GM11168 (cell line): ENCODE results near the gene RAB11FIP3.
"Not testable (repeated sequence)": the region's sequence is repeated elsewhere in the genome, so short reads cannot be mapped to it uniquely, and the experiment has no call there.

Source experiments
- in situ Hi-C: fragments of 300-500 bp; cut with MboI; formaldehyde crosslinking; loops from one replicate; pipeline ENCODE4 v1.12.0; 2022; ENCODE audit warnings: low sequenced_read_pairs; ENCODE audit not compliant: unreplicated experiment

The RAB11FIP3 gene

GRCh38 chr16:459761-460160 lies 34.3 kb downstream of the RAB11FIP3 start:
- in situ Hi-C loops = no loop called here

GRCh38 chr16:460787-461186 lies 35.3 kb downstream of the RAB11FIP3 start:
- in situ Hi-C loops = no loop called here

- in situ Hi-C loops = no loop called here
Observed at GRCh38 chr16:463071-463470, 37.6 kb downstream of the RAB11FIP3 start.

- in situ Hi-C loops = no loop called here
Observed at GRCh38 chr16:466651-467050, 41.2 kb downstream of the RAB11FIP3 start.

GRCh38 chr16:467249-467871 lies 41.9 kb downstream of the RAB11FIP3 start:
- in situ Hi-C loops = not testable (repeated sequence)

GRCh38 chr16:468068-468821 lies 42.8 kb downstream of the RAB11FIP3 start:
- in situ Hi-C loops = no loop called here

- in situ Hi-C loops = not testable (repeated sequence)
Observed at GRCh38 chr16:469459-469858, 44.0 kb downstream of the RAB11FIP3 start.

GRCh38 chr16:470418-470817 lies 45.0 kb downstream of the RAB11FIP3 start:
- in situ Hi-C loops = no loop called here

GRCh38 chr16:471353-472198 lies 46.1 kb downstream of the RAB11FIP3 start:
- in situ Hi-C loops = no loop called here

- in situ Hi-C loops = no loop called here
Observed at GRCh38 chr16:472199-472504, 46.7 kb downstream of the RAB11FIP3 start.

GRCh38 chr16:473046-474043 lies 47.9 kb downstream of the RAB11FIP3 start:
- in situ Hi-C loops = no loop called here

- in situ Hi-C loops = no loop called here
Observed at GRCh38 chr16:474420-475122, 49.1 kb downstream of the RAB11FIP3 start.

- in situ Hi-C loops = no loop called here
Observed at GRCh38 chr16:476039-476438, 50.6 kb downstream of the RAB11FIP3 start.

- in situ Hi-C loops = no loop called here
Observed at GRCh38 chr16:477301-478157, 52.1 kb downstream of the RAB11FIP3 start.

GRCh38 chr16:478287-478686 lies 52.8 kb downstream of the RAB11FIP3 start:
- in situ Hi-C loops = not testable (repeated sequence)

- in situ Hi-C loops = no loop called here
Observed at GRCh38 chr16:482468-483185, 57.2 kb downstream of the RAB11FIP3 start.

GRCh38 chr16:483341-484075 lies 58.1 kb downstream of the RAB11FIP3 start:
- in situ Hi-C loops = no loop called here
